ENCODE data around the gene CEBPA.

The CEBPA gene

GRCh38 chr19:33312065-33312464 is 9.7 kb upstream of the CEBPA start:
- TF ChIP-seq TAF1 (IDR thresholded peaks at IDR 0.05; ENCODE audit: low read depth, low read length) (no peak), SPI1 (IDR thresholded peaks at IDR 0.05; ENCODE audit: low read depth, low read length) (no peak), POU2F2 (IDR thresholded peaks at IDR 0.05; ENCODE audit: low read depth, low read length) (no peak), POLR2AphosphoS5 (IDR thresholded peaks at IDR 0.05; ENCODE audit: low read depth, low read length) (no peak), PAX5 (IDR thresholded peaks at IDR 0.05; ENCODE audit: insufficient read depth, low read length, severe bottlenecking) (no peak), POLR2A (IDR thresholded peaks at IDR 0.05; ENCODE audit: low read depth, low read length) (no peak)
- FAIRE-seq (no peak), DNase-seq (ENCODE audit: insufficient read length, low spot score) (no peak)

GRCh38 chr19:33311326-33311682 is 9.0 kb upstream of the CEBPA start:
- DNase-seq (ENCODE audit: insufficient read length, low spot score) (no peak), FAIRE-seq (no peak)
- TF ChIP-seq POU2F2 (IDR thresholded peaks at IDR 0.05; ENCODE audit: low read depth, low read length) (no peak), POLR2A (IDR thresholded peaks at IDR 0.05; ENCODE audit: low read depth, low read length) (no peak), PAX5 (IDR thresholded peaks at IDR 0.05; ENCODE audit: insufficient read depth, low read length, severe bottlenecking) (no peak), SPI1 (IDR thresholded peaks at IDR 0.05; ENCODE audit: low read depth, low read length) (no peak), POLR2AphosphoS5 (IDR thresholded peaks at IDR 0.05; ENCODE audit: low read depth, low read length) (no peak), TAF1 (IDR thresholded peaks at IDR 0.05; ENCODE audit: low read depth, low read length) (no peak)

- TF ChIP-seq POLR2AphosphoS5 (IDR thresholded peaks at IDR 0.05; ENCODE audit: low read depth, low read length) (no peak), POU2F2 (IDR thresholded peaks at IDR 0.05; ENCODE audit: low read depth, low read length) (no peak), POLR2A (IDR thresholded peaks at IDR 0.05; ENCODE audit: low read depth, low read length) (no peak), SPI1 (IDR thresholded peaks at IDR 0.05; ENCODE audit: low read depth, low read length) (no peak), PAX5 (IDR thresholded peaks at IDR 0.05; ENCODE audit: insufficient read depth, low read length, severe bottlenecking) (no peak), TAF1 (IDR thresholded peaks at IDR 0.05; ENCODE audit: low read depth, low read length) (no peak)
- FAIRE-seq = no peak
- no peak for DNase-seq (ENCODE audit: insufficient read length, low spot score)
Measured at GRCh38 chr19:33310606-33311325, 8.4 kb upstream of the CEBPA start.

DNA sequence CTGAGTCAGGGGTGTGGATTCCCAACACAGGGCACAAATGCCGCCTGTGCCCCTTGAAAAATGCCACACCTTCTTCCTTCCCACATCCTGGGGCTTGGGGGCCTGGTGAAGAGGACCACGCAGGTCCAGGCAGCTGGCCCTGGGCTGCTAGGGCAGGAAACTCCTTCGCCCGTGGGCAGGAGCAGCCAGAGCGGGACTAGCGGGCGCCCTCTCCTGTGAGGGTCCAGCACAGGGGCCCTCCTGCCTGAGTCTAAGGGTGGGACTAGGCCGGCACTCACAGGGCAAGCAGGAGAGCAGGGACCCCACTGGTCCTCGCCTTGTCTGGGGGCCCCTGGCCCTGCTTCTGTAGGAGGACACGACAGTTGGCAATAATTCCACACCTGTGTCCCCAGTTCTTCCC is 7.5 kb upstream of the CEBPA start:
- no peak for FAIRE-seq

DNA sequence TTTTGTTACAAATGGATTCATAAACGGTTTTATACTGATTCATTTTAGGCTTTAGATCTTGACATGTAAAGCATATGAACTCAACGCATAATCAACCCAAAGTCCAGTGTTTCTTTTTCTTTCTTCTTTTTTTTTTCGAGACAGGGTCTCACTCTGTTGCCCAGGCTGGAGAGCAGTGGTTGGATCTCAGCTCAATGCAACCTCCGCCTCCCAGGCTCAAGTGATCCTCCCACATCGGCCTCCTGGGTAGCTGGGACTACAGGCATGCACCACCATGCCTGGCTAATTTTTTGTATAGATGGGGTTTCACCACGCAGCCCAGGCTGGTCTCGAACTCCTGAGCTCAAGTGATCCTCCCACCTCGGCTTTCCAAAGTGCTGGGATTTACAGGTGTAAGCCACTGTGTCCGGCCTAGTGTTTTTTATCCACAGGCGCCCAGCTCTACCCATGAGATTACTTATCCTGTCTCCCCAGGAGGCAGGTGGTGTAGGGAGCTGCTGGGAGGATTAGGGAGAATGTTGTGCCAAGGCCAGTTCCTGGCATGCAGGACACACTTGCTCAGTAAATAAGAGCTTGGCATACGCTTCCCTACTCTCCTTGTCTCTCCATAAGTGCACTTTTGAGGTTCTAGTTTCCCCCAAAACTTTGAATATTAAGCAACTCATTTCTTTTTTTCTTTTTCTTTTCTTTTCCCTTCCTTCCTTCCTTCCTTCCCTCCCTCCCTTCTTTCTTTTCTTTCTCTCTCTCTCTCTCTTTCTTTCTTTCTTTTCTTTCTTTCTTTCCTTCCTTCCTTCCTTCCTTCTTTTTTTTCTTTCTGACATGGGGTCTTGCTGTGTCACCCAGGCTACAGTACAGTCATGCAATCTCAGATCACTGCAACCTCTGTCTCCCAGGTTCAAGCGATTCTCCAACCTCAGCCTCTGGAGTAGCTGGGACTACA is 4.8 kb upstream of the CEBPA start:
- no peak for FAIRE-seq
- no peak for DNase-seq (ENCODE audit: insufficient read length, low spot score)
- TF ChIP-seq POLR2A (IDR thresholded peaks at IDR 0.05; ENCODE audit: low read depth, low read length) = no peak
- TF ChIP-seq POLR2AphosphoS5 (IDR thresholded peaks at IDR 0.05; ENCODE audit: low read depth, low read length) = no peak
- TF ChIP-seq SPI1 (IDR thresholded peaks at IDR 0.05; ENCODE audit: low read depth, low read length) = no peak
- TF ChIP-seq PAX5 (IDR thresholded peaks at IDR 0.05; ENCODE audit: insufficient read depth, low read length, severe bottlenecking) = no peak
- no peak for TF ChIP-seq POU2F2 (IDR thresholded peaks at IDR 0.05; ENCODE audit: low read depth, low read length)
- TF ChIP-seq TAF1 (IDR thresholded peaks at IDR 0.05; ENCODE audit: low read depth, low read length) = no peak

More for the DNA sequence above, 7.5 kb upstream of the CEBPA start:
- no peak for TF ChIP-seq SPI1 (IDR thresholded peaks at IDR 0.05; ENCODE audit: low read depth, low read length)
- no peak for TF ChIP-seq TAF1 (IDR thresholded peaks at IDR 0.05; ENCODE audit: low read depth, low read length)
- TF ChIP-seq PAX5 (IDR thresholded peaks at IDR 0.05; ENCODE audit: insufficient read depth, low read length, severe bottlenecking) = no peak
- TF ChIP-seq POU2F2 (IDR thresholded peaks at IDR 0.05; ENCODE audit: low read depth, low read length) = no peak
- no peak for TF ChIP-seq POLR2A (IDR thresholded peaks at IDR 0.05; ENCODE audit: low read depth, low read length)
- TF ChIP-seq POLR2AphosphoS5 (IDR thresholded peaks at IDR 0.05; ENCODE audit: low read depth, low read length) = no peak
- no peak for DNase-seq (ENCODE audit: insufficient read length, low spot score)

GRCh38 chr19:33306191-33306590 is 3.9 kb upstream of the CEBPA start:
- DNase-seq (ENCODE audit: insufficient read length, low spot score) (no peak), FAIRE-seq (no peak)
- TF ChIP-seq POLR2AphosphoS5 (IDR thresholded peaks at IDR 0.05; ENCODE audit: low read depth, low read length) (no peak), POU2F2 (IDR thresholded peaks at IDR 0.05; ENCODE audit: low read depth, low read length) (no peak), POLR2A (IDR thresholded peaks at IDR 0.05; ENCODE audit: low read depth, low read length) (no peak), TAF1 (IDR thresholded peaks at IDR 0.05; ENCODE audit: low read depth, low read length) (no peak), SPI1 (IDR thresholded peaks at IDR 0.05; ENCODE audit: low read depth, low read length) (no peak), PAX5 (IDR thresholded peaks at IDR 0.05; ENCODE audit: insufficient read depth, low read length, severe bottlenecking) (no peak)

- DNase-seq (ENCODE audit: insufficient read length, low spot score) (no peak), FAIRE-seq (no peak)
- TF ChIP-seq TAF1 (IDR thresholded peaks at IDR 0.05; ENCODE audit: low read depth, low read length) = no peak
- TF ChIP-seq PAX5 (IDR thresholded peaks at IDR 0.05; ENCODE audit: insufficient read depth, low read length, severe bottlenecking) = no peak
- TF ChIP-seq POLR2AphosphoS5 (IDR thresholded peaks at IDR 0.05; ENCODE audit: low read depth, low read length) = no peak
- no peak for TF ChIP-seq POU2F2 (IDR thresholded peaks at IDR 0.05; ENCODE audit: low read depth, low read length)
- no peak for TF ChIP-seq SPI1 (IDR thresholded peaks at IDR 0.05; ENCODE audit: low read depth, low read length)
- TF ChIP-seq POLR2A (IDR thresholded peaks at IDR 0.05; ENCODE audit: low read depth, low read length) = no peak
Measured at GRCh38 chr19:33304760-33305647, 2.7 kb upstream of the CEBPA start.

- FAIRE-seq (no peak), DNase-seq (ENCODE audit: insufficient read length, low spot score) (no peak)
- TF ChIP-seq POLR2A (IDR thresholded peaks at IDR 0.05; ENCODE audit: low read depth, low read length) (no peak), SPI1 (IDR thresholded peaks at IDR 0.05; ENCODE audit: low read depth, low read length) (no peak), POLR2AphosphoS5 (IDR thresholded peaks at IDR 0.05; ENCODE audit: low read depth, low read length) (no peak), TAF1 (IDR thresholded peaks at IDR 0.05; ENCODE audit: low read depth, low read length) (no peak), PAX5 (IDR thresholded peaks at IDR 0.05; ENCODE audit: insufficient read depth, low read length, severe bottlenecking) (no peak), POU2F2 (IDR thresholded peaks at IDR 0.05; ENCODE audit: low read depth, low read length) (no peak)
Measured at GRCh38 chr19:33304371-33304759, 2.0 kb upstream of the CEBPA start.
